ENCODE results near the gene KDM3A.

The KDM3A gene

GRCh38 chr2:86470890-86471289, 29.7 kb downstream of the KDM3A start:
- DNase-seq (ENCODE audit: low read depth), result no peak
- no peak for TF ChIP-seq CTCF (IDR thresholded peaks at IDR 0.05; ENCODE audit: low read length, missing control alignments)
- no peak overlapping the region for H3K4me3 ChIP-seq (replicated peaks; ENCODE audit: low read depth, low read length)

GRCh38 chr2:86471637-86472036, 30.5 kb downstream of the KDM3A start:
- TF ChIP-seq CTCF (IDR thresholded peaks at IDR 0.05; ENCODE audit: low read length, missing control alignments), result no peak
- H3K4me3 ChIP-seq (replicated peaks; ENCODE audit: low read depth, low read length), result no peak overlapping the region
- no peak for DNase-seq (ENCODE audit: low read depth)

GRCh38 chr2:86476092-86476491, 34.9 kb downstream of the KDM3A start:
- no peak overlapping the region for H3K4me3 ChIP-seq (replicated peaks; ENCODE audit: low read depth, low read length)
- TF ChIP-seq CTCF (IDR thresholded peaks at IDR 0.05; ENCODE audit: low read length, missing control alignments), result no peak
- DNase-seq (ENCODE audit: low read depth), result peak; percentile 61

- no peak for TF ChIP-seq CTCF (IDR thresholded peaks at IDR 0.05; ENCODE audit: low read length, missing control alignments)
- no peak for DNase-seq (ENCODE audit: low read depth)
- no peak overlapping the region for H3K4me3 ChIP-seq (replicated peaks; ENCODE audit: low read depth, low read length)
Measured at GRCh38 chr2:86476918-86477317, 35.7 kb downstream of the KDM3A start.

GRCh38 chr2:86477349-86477748, 36.2 kb downstream of the KDM3A start:
- no peak overlapping the region for H3K4me3 ChIP-seq (replicated peaks; ENCODE audit: low read depth, low read length)
- no peak for TF ChIP-seq CTCF (IDR thresholded peaks at IDR 0.05; ENCODE audit: low read length, missing control alignments)
- peak; percentile 55 for DNase-seq (ENCODE audit: low read depth)

GRCh38 chr2:86480105-86480504, 38.9 kb downstream of the KDM3A start:
- DNase-seq (ENCODE audit: low read depth), result no peak
- TF ChIP-seq CTCF (IDR thresholded peaks at IDR 0.05; ENCODE audit: low read length, missing control alignments), result no peak
- no peak overlapping the region for H3K4me3 ChIP-seq (replicated peaks; ENCODE audit: low read depth, low read length)

GRCh38 chr2:86482034-86482433, 40.9 kb downstream of the KDM3A start:
- DNase-seq (ENCODE audit: low read depth), result no peak
- no peak for TF ChIP-seq CTCF (IDR thresholded peaks at IDR 0.05; ENCODE audit: low read length, missing control alignments)
- no peak overlapping the region for H3K4me3 ChIP-seq (replicated peaks; ENCODE audit: low read depth, low read length)
